HG03108 (cell line): ENCODE data around the gene LILRB2.
"Not testable (repeated sequence)": the region's sequence is repeated elsewhere in the genome, so short reads cannot be mapped to it uniquely, and the experiment has no call there.

Experiments used
- ATAC-seq: cut with Tn5 transposase; IDR thresholded peaks from one replicate; pipeline ENCODE4 v1.9.1; 2021; ENCODE audit warnings: moderate library complexity; ENCODE audit not compliant: unreplicated experiment

Gene LILRB2

GRCh38 chr19:54275951-54276350 lies 5.0 kb downstream of the LILRB2 start:
- no peak for ATAC-seq

DNA sequence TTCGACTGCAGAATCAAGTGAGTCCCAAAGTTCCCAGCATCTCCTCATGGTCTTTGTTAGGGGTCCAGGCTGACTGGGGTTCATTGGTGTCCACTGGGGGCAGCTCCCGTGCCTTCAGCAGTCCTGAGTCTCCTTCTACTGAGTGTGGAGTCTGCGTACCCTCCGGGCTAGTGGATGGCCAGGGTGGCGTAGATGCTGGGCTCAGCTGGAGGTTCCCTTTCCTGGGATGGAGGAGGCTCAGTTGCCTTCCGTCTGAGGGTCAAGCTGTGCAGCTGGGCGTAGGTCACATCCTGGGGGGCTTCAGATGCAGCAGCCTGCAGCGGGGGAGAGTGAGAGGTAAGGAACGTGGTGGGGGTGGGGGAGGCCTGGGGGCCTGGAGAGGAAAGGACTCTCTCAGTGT lies 6.4 kb downstream of the LILRB2 start:
- ATAC-seq = not testable (repeated sequence)

GRCh38 chr19:54273821-54274220 lies 7.1 kb downstream of the LILRB2 start:
- no peak for ATAC-seq

- not testable (repeated sequence) for ATAC-seq
Observed at GRCh38 chr19:54272181-54272580, 8.7 kb downstream of the LILRB2 start.

DNA sequence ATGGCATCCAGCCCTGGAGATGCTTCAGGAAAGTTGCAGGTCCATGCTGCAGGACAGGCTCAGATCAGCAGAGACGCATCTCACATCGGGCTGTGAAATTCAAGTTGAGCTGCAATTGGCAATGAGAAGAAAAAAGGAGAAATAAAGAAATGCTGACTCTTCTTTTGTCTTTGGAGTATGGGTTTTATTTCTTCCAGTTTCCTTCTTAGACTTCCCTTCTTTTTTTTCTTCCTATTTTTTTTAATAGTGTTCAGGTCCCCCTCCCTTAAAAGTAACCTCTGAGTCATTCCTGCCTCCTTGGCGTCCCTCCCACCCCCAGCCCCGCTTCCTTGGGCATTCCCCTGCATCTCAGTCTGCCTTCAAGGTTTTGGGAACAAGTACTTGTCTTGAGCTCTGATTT lies 9.3 kb downstream of the LILRB2 start:
- not testable (repeated sequence) for ATAC-seq

DNA sequence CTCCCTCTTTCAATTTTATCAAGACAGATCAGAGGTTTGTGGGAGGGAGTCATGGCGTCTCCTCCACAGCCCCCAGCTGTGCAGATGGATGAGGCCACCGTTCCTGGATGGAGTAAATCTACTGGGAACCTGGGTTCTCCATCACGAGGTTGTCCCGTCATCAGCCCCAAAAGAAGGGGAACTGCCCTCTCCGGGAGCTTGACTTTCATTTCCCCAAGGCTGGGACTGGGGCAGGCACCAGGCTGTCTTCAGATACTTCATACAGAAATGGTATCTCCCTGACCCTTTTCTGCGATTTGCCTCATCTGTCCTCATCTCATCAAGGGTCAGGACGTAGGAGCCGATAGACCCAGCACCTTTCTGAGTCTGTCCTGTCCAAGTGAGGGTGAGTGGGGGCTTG lies 9.8 kb downstream of the LILRB2 start:
- no peak for ATAC-seq

DNA sequence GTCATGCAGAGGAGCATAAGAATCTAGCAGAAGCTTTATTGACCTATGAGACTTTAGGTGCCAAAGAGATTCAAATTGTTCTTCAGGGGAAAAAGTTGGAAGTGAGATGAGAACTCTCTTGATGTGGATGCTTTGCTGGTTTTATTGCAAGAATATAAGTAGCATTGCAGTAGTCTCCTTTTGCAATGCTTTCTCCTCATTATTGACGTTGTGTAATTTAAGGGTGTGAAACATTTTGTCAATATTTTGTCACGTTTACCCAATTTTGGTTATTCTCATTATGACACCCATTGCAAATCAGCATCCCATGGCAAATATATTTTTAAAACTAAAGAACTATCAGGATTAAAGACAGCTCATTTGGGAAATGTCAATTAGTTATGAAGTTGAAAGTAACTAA lies 12.0 kb downstream of the LILRB2 start:
- ATAC-seq = no peak

DNA sequence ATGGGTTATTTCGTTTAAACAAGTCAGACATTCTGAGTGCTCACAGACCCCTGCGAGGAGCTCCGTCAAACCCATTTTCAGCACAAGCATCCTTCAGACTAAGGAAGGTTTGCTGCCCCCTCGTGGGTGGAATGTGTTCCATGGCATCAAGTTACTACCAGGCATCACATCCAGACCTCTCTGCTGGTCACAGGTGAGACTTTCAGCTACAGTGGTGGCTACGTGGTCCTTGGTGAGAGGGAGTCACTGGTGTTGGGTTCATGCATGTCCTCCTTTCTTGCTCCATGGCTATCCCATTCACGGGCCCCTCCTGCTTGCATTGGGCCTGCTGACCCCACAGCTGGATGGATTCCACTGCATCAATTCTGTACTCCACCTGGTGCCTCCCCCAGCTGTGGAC lies 14.8 kb downstream of the LILRB2 start:
- ATAC-seq = no peak

- ATAC-seq = no peak
Observed at GRCh38 chr19:54262470-54262869, 18.4 kb downstream of the LILRB2 start.

DNA sequence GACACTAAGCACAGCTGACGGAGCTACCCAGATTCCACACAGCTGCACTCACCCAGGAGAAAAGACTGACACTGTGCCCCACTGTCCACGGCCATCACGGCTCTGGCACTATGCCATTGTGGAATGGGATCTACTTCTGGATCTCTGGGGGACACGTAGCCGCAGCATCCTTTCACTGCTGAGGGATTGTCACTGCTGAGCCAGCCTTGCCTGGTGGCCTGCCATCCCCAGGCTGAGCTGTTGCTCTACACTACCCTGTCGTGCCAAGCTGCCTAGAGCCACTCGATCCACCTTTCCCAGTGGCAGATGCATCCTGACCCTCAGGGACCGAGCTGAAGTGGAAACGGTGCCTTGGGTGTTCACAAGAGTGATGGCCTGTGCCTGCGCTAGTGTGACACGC lies 18.8 kb downstream of the LILRB2 start:
- no peak for ATAC-seq

DNA sequence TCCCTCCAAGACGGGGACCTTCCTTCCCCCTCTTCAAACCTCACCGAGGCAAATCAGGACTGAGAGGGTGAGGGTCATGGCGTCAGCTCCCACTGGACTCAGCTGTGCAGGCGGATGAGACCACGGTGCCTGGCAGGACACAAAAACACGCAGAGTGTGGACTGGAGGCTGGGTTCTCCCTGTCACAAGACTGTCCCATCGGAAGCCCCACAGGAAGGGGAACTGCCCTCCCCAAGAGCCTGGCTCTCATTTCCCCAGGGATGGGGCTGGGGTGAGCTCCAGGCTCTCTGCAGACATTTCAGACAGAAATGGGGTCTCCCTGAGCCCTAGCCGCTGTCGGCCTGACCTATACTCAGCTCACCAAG lies 23.8 kb downstream of the LILRB2 start, which contains the start of gene LILRB5:
Gene LILRB5, minus strand, starts transcription at position 158 of the 365 bp plus-strand sequence. Its CDS starts 80 bp downstream, at position 78.
- ATAC-seq = no peak

- ATAC-seq = no peak
Observed at GRCh38 chr19:54256250-54257115, 24.4 kb downstream of the LILRB2 start.

- ATAC-seq = no peak
Observed at GRCh38 chr19:54255105-54255775, 25.7 kb downstream of the LILRB2 start.

GRCh38 chr19:54254195-54254906 lies 26.6 kb downstream of the LILRB2 start:
- no peak for ATAC-seq

- no peak for ATAC-seq
Observed at GRCh38 chr19:54253331-54254194, 27.3 kb downstream of the LILRB2 start.

DNA sequence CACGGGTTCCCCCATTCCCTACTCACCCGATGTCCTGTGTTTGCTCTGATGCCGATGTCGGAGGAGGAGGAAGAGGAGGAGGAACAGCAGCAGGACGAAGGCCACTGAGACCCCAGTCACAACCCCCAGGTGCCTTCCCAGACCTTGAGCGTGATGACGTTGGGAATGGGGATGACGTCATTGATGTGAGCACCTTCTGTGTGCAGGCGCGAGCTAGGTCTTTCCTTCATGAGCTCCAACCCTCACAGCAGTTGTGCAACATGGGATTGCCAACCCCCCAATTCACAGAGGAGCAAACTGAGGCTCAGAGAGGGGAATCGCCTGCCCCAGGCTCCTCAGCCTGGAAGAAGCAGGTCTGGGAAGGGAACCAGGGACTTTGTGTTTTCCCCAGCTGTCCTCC lies 28.1 kb downstream of the LILRB2 start:
- no peak for ATAC-seq

GRCh38 chr19:54252243-54252642 lies 28.7 kb downstream of the LILRB2 start:
- ATAC-seq = no peak

DNA sequence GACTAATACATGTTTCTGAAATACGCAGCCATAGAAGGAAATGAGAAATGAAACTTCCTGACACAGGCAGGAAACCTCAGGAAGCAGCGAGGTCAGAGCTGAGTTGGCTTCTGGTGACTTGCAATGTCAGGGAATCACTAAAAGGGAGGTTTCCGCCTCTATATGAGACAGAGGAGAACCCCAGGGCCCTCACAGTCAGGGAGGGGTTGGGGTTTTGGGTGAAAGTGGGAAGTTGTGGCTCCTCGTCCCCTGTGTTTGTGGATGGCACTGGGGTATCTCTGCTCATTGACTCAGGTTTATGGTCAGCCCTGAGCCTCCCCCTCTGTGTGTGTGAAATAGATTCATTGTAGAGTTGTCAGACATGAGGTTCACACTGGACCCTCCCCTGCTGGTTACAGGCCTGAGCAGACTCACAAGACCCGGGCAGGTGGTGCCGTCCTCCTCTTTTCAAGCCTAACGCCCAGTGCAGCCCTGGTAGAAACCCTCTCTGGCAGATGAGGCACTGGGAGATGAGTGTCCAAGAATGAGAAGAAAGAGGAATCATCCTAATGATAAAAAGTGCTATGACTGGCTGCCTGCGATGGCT lies 32.8 kb downstream of the LILRB2 start:
- ATAC-seq = no peak

- ATAC-seq = no peak
Observed at GRCh38 chr19:54247106-54247930, 33.6 kb downstream of the LILRB2 start.
